Activated naive CD8-positive, alpha-beta T cell treated with anti-CD3 and anti-CD28 coated beads, Interleukin-2, amount 50 U/mL, for 16 hours (primary cell): Measurements from ENCODE around the gene AKAP9.
"Not testable (repeated sequence)": the region's sequence is repeated elsewhere in the genome, so short reads cannot be mapped to it uniquely, and the experiment has no call there.

Experiments
- DNase-seq: peaks from one replicate; pipeline ENCODE4 v3.0.0-alpha.2; 2020; ENCODE audit warnings: low read depth, low spot score

AKAP9 gene

GRCh38 chr7:92133737-92134270, 193.1 kb downstream of the AKAP9 start:
- peak; percentile 29 for DNase-seq

GRCh38 chr7:92134271-92135051, 193.8 kb downstream of the AKAP9 start, which contains the start of gene CYP51A1:
Gene CYP51A1 (minus strand): TSS chr7:92134477. CDS start chr7:92134364, 113 bp downstream.
- peak; percentile 86 for DNase-seq

- DNase-seq: no peak
Measured at GRCh38 chr7:92135052-92135889, 194.6 kb downstream of the AKAP9 start.

GRCh38 chr7:92137557-92137956, 196.9 kb downstream of the AKAP9 start:
- DNase-seq: no peak

- no peak for DNase-seq
Measured at GRCh38 chr7:92141161-92141560, 200.5 kb downstream of the AKAP9 start.

- not testable (repeated sequence) for DNase-seq
Measured at GRCh38 chr7:92142791-92143190, 202.1 kb downstream of the AKAP9 start.

GRCh38 chr7:92143192-92143880, 202.7 kb downstream of the AKAP9 start:
- DNase-seq: not testable (repeated sequence)

- DNase-seq: no peak
Measured at GRCh38 chr7:92149736-92150239, 209.1 kb downstream of the AKAP9 start.

- no peak for DNase-seq
Measured at GRCh38 chr7:92150450-92151017, 209.9 kb downstream of the AKAP9 start.

GRCh38 chr7:92155108-92155739, 214.6 kb downstream of the AKAP9 start:
- no peak for DNase-seq

GRCh38 chr7:92156990-92157389, 216.3 kb downstream of the AKAP9 start:
- no peak for DNase-seq

GRCh38 chr7:92158660-92159575, 218.3 kb downstream of the AKAP9 start:
- DNase-seq: no peak
